M059J (cell line): ENCODE measurements around the gene COX10. TPM values are rescaled to one million over a fixed set of nuclear protein-coding genes. Genes with fewer than 3 reads are reported as not detected.

Source experiments
- total RNA-seq: library from RNA; depleted of rRNA; stranded (reverse); fragments of >200 nt; shearing (Covaris generic); gene quantifications from 2 replicates; pipeline ENCODE4 v1.2.3, GENCODE V29; 2014; rRNA removed

The COX10 gene
- total RNA-seq, 1 experiment from 2014 or later, result 18.3 TPM

Other genes starting within 250 kb of the COX10 start
- not detected in 2 replicates for gene CDRT15, start 167.4 kb downstream of the COX10 start, total RNA-seq
- gene HS3ST3B1, start 231.6 kb downstream of the COX10 start, total RNA-seq, result 3.3 and 8.2 TPM in 2 replicates